Loucy (cell line): ENCODE data around the gene TTPAL.
A peak's percentile ranks its signal among the peaks of the same experiment; 100 is the strongest.

Source experiments
- H2AFZ ChIP-seq: fragments of 200-600 bp; sonication (generic); 2 replicates; pipeline ENCODE4 v1.6.0; 2016; ENCODE audit warnings: antibody characterized with exemption, mild to moderate bottlenecking, low read length, moderate library complexity
- H3F3A ChIP-seq: fragments of 200-600 bp; 2 replicates; pipeline ENCODE4 v1.6.0; 2016; ENCODE audit warnings: antibody characterized with exemption, low read depth, mild to moderate bottlenecking
- H3K27me3 ChIP-seq: fragments of 200-600 bp; sonication (generic); 2 replicates; pipeline ENCODE4 v1.6.1; 2014; ENCODE audit warnings: low read length, mild to moderate bottlenecking; ENCODE audit not compliant: insufficient read depth, poor library complexity, severe bottlenecking
- H3K36me3 ChIP-seq: fragments of 200-600 bp; sonication (generic); 2 replicates; pipeline ENCODE4 v1.6.1; 2016; ENCODE audit warnings: low read length; ENCODE audit not compliant: insufficient read depth
- H3K4me1 ChIP-seq: fragments of 200-600 bp; sonication (generic); 2 replicates; pipeline ENCODE4 v1.5.1; 2014; ENCODE audit warnings: low read length, mild to moderate bottlenecking; ENCODE audit not compliant: insufficient read depth, poor library complexity, severe bottlenecking
- H3K4me2 ChIP-seq: fragments of 200-600 bp; sonication (generic); 2 replicates; pipeline ENCODE4 v1.6.0; 2014; ENCODE audit warnings: antibody characterized with exemption, low read length, low read depth, mild to moderate bottlenecking; ENCODE audit not compliant: poor library complexity, severe bottlenecking
- H3K4me3 ChIP-seq: fragments of 200-600 bp; sonication (generic); 2 replicates; pipeline ENCODE4 v1.5.1; 2014; ENCODE audit warnings: low read length, mild to moderate bottlenecking, mixed read lengths; ENCODE audit not compliant: poor library complexity, severe bottlenecking
- H3K79me2 ChIP-seq: fragments of 200-600 bp; sonication (generic); 2 replicates; pipeline ENCODE4 v1.6.1; 2014; ENCODE audit warnings: low read length; ENCODE audit not compliant: insufficient read depth
- H3K9ac ChIP-seq: fragments of 200-600 bp; sonication (generic); 2 replicates; pipeline ENCODE4 v1.6.0; 2014; ENCODE audit warnings: mild to moderate bottlenecking, low read depth, low read length, moderate library complexity; ENCODE audit not compliant: poor library complexity, severe bottlenecking
- H3K9me2 ChIP-seq: fragments of 200-600 bp; sonication (generic); replicated peaks from 2 replicates; pipeline ENCODE4 v1.6.1; 2016; ENCODE audit warnings: low read depth, low read length, mixed read lengths
- H3K9me3 ChIP-seq: fragments of 200-600 bp; sonication (generic); 2 replicates; pipeline ENCODE4 v1.6.1; 2014; ENCODE audit warnings: mild to moderate bottlenecking, antibody characterized with exemption, low read length, low read depth; ENCODE audit not compliant: insufficient read depth
- H4K20me1 ChIP-seq: fragments of 200-600 bp; sonication (generic); 2 replicates; pipeline ENCODE4 v1.6.0; 2014; ENCODE audit warnings: antibody characterized with exemption, low read length, mild to moderate bottlenecking; ENCODE audit not compliant: insufficient read depth, poor library complexity, severe bottlenecking
- CTCF ChIP-seq: fragments of 200-600 bp; sonication (generic); conservative IDR thresholded peaks from 2 replicates; pipeline ENCODE4 v1.5.1; 2014; ENCODE audit warnings: mild to moderate bottlenecking, antibody characterized with exemption, low read length
- EZH2phosphoT487 ChIP-seq: fragments of 200-600 bp; IDR thresholded peaks from 2 replicates; pipeline ENCODE4 v1.6.1; 2018; ENCODE audit warnings: antibody characterized with exemption, mild to moderate bottlenecking, moderate library complexity, borderline replicate concordance

TTPAL gene

GRCh38 chr20:44543358-44543757 lies 67.7 kb downstream of the TTPAL start:
- Histone ChIP-seq H3K9me3 (no peaks in the 10 kb centered on the region), H3K79me2 (peaks cover 17% of the 10 kb centered on the region; the same call in 1 of the 2 replicates), H3K4me1 (peaks cover 27% of the 10 kb centered on the region), H3K27me3 (no peaks in the 10 kb centered on the region), H3K9me2 (no peaks in the 10 kb centered on the region), H2AFZ (no peak overlapping the region; the same call in 1 of the 2 replicates), H3K9ac (peak overlapping the region; percentile 28), H3F3A (no peaks in the 10 kb centered on the region; the same call in 1 of the 2 replicates), H3K4me3 (no peak overlapping the region), H3K36me3 (no peaks in the 10 kb centered on the region), H4K20me1 (no peaks in the 10 kb centered on the region), H3K4me2 (peak overlapping the region; percentile 52)
- TF ChIP-seq CTCF (no peak), EZH2phosphoT487 (no peak)
